ENCODE measurements around the gene RASGRP2.

RASGRP2 gene

GRCh38 chr11:64762674-64763525, 19.0 kb upstream of the RASGRP2 start:
- peak overlapping the region; percentile 15 for H3K27ac ChIP-seq (ENCODE audit: low read depth, low read length)
- H3K79me2 ChIP-seq (ENCODE audit: control insufficient read depth, insufficient read depth, low read length, unreplicated experiment) = peaks cover 4% of the 10 kb centered on the region
- H2AFZ ChIP-seq (ENCODE audit: low read length, unreplicated experiment) = no peak overlapping the region
- peaks cover 26% of the 10 kb centered on the region for H3K4me1 ChIP-seq (ENCODE audit: control insufficient read depth, insufficient read depth, low read length, unreplicated experiment)
- no peak overlapping the region for H3K4me3 ChIP-seq (ENCODE audit: low read depth, low read length)
- peaks cover 20% of the 10 kb centered on the region for H3K36me3 ChIP-seq (ENCODE audit: insufficient read depth, low read length)
- H3K27me3 ChIP-seq (ENCODE audit: insufficient read depth, low read length) = no peaks in the 10 kb centered on the region

- no peaks in the 10 kb centered on the region for H3K27me3 ChIP-seq (ENCODE audit: insufficient read depth, low read length)
- peaks cover 15% of the 10 kb centered on the region for H3K36me3 ChIP-seq (ENCODE audit: insufficient read depth, low read length)
- no peak overlapping the region for H3K4me3 ChIP-seq (ENCODE audit: low read depth, low read length)
- H3K27ac ChIP-seq (ENCODE audit: low read depth, low read length) = no peak overlapping the region
- H3K4me1 ChIP-seq (ENCODE audit: control insufficient read depth, insufficient read depth, low read length, unreplicated experiment) = peaks cover 26% of the 10 kb centered on the region
- no peak overlapping the region for H2AFZ ChIP-seq (ENCODE audit: low read length, unreplicated experiment)
- H3K79me2 ChIP-seq (ENCODE audit: control insufficient read depth, insufficient read depth, low read length, unreplicated experiment) = peaks cover 3% of the 10 kb centered on the region
Observed at GRCh38 chr11:64762277-64762673, 18.3 kb upstream of the RASGRP2 start.

- H2AFZ ChIP-seq (ENCODE audit: low read length, unreplicated experiment) = no peak overlapping the region
- H3K4me1 ChIP-seq (ENCODE audit: control insufficient read depth, insufficient read depth, low read length, unreplicated experiment) = peaks cover 26% of the 10 kb centered on the region
- H3K27ac ChIP-seq (ENCODE audit: low read depth, low read length) = no peak overlapping the region
- no peaks in the 10 kb centered on the region for H3K27me3 ChIP-seq (ENCODE audit: insufficient read depth, low read length)
- H3K36me3 ChIP-seq (ENCODE audit: insufficient read depth, low read length) = peaks cover 12% of the 10 kb centered on the region
- H3K4me3 ChIP-seq (ENCODE audit: low read depth, low read length) = no peak overlapping the region
- no peaks in the 10 kb centered on the region for H3K79me2 ChIP-seq (ENCODE audit: control insufficient read depth, insufficient read depth, low read length, unreplicated experiment)
Observed at GRCh38 chr11:64760759-64761420, 16.9 kb upstream of the RASGRP2 start.

GRCh38 chr11:64759722-64760719, 16.1 kb upstream of the RASGRP2 start, which contains the start of gene PYGM:
Gene PYGM, minus strand, starts transcription at chr11:64759974. Its CDS starts 76 bp downstream, at chr11:64759898.
- Histone ChIP-seq H3K79me2 (ENCODE audit: control insufficient read depth, insufficient read depth, low read length, unreplicated experiment) (no peaks in the 10 kb centered on the region), H3K27ac (ENCODE audit: low read depth, low read length) (no peak within 1 kb of the TSS), H3K4me1 (ENCODE audit: control insufficient read depth, insufficient read depth, low read length, unreplicated experiment) (peaks cover 26% of the 10 kb centered on the region), H3K36me3 (ENCODE audit: insufficient read depth, low read length) (peaks cover 8% of the 10 kb centered on the region), H3K4me3 (ENCODE audit: low read depth, low read length) (no peak within 1 kb of the TSS), H3K27me3 (ENCODE audit: insufficient read depth, low read length) (no peaks in the 10 kb centered on the region), H2AFZ (ENCODE audit: low read length, unreplicated experiment) (no peak within 1 kb of the TSS)

- H3K27ac ChIP-seq (ENCODE audit: low read depth, low read length) = no peak overlapping the region
- no peak overlapping the region for H3K4me3 ChIP-seq (ENCODE audit: low read depth, low read length)
- no peak overlapping the region for H2AFZ ChIP-seq (ENCODE audit: low read length, unreplicated experiment)
- peaks cover 19% of the 10 kb centered on the region for H3K4me1 ChIP-seq (ENCODE audit: control insufficient read depth, insufficient read depth, low read length, unreplicated experiment)
- no peaks in the 10 kb centered on the region for H3K79me2 ChIP-seq (ENCODE audit: control insufficient read depth, insufficient read depth, low read length, unreplicated experiment)
- H3K27me3 ChIP-seq (ENCODE audit: insufficient read depth, low read length) = no peaks in the 10 kb centered on the region
- H3K36me3 ChIP-seq (ENCODE audit: insufficient read depth, low read length) = 0 out of 2 replicates have a peak, but pooled peaks cover under 1% of the 10 kb centered on the region
Observed at GRCh38 chr11:64759131-64759721, 15.3 kb upstream of the RASGRP2 start.

GRCh38 chr11:64758330-64759079, 14.6 kb upstream of the RASGRP2 start:
- H3K27ac ChIP-seq (ENCODE audit: low read depth, low read length) = no peak overlapping the region
- no peaks in the 10 kb centered on the region for H3K27me3 ChIP-seq (ENCODE audit: insufficient read depth, low read length)
- peaks cover 12% of the 10 kb centered on the region for H3K4me1 ChIP-seq (ENCODE audit: control insufficient read depth, insufficient read depth, low read length, unreplicated experiment)
- H3K36me3 ChIP-seq (ENCODE audit: insufficient read depth, low read length) = no peaks in the 10 kb centered on the region
- no peaks in the 10 kb centered on the region for H3K79me2 ChIP-seq (ENCODE audit: control insufficient read depth, insufficient read depth, low read length, unreplicated experiment)
- H3K4me3 ChIP-seq (ENCODE audit: low read depth, low read length) = no peak overlapping the region
- no peak overlapping the region for H2AFZ ChIP-seq (ENCODE audit: low read length, unreplicated experiment)

- H3K4me1 ChIP-seq (ENCODE audit: control insufficient read depth, insufficient read depth, low read length, unreplicated experiment) = peaks cover 4% of the 10 kb centered on the region
- no peaks in the 10 kb centered on the region for H3K79me2 ChIP-seq (ENCODE audit: control insufficient read depth, insufficient read depth, low read length, unreplicated experiment)
- no peak overlapping the region for H2AFZ ChIP-seq (ENCODE audit: low read length, unreplicated experiment)
- no peaks in the 10 kb centered on the region for H3K27me3 ChIP-seq (ENCODE audit: insufficient read depth, low read length)
- no peak overlapping the region for H3K27ac ChIP-seq (ENCODE audit: low read depth, low read length)
- H3K4me3 ChIP-seq (ENCODE audit: low read depth, low read length) = no peak overlapping the region
- no peaks in the 10 kb centered on the region for H3K36me3 ChIP-seq (ENCODE audit: insufficient read depth, low read length)
Observed at GRCh38 chr11:64757549-64758329, 13.8 kb upstream of the RASGRP2 start.

- Histone ChIP-seq H3K36me3 (ENCODE audit: insufficient read depth, low read length) (no peaks in the 10 kb centered on the region), H3K79me2 (ENCODE audit: control insufficient read depth, insufficient read depth, low read length, unreplicated experiment) (no peaks in the 10 kb centered on the region), H3K27me3 (ENCODE audit: insufficient read depth, low read length) (no peaks in the 10 kb centered on the region), H3K4me1 (ENCODE audit: control insufficient read depth, insufficient read depth, low read length, unreplicated experiment) (peaks cover 4% of the 10 kb centered on the region), H3K4me3 (ENCODE audit: low read depth, low read length) (no peak overlapping the region), H3K27ac (ENCODE audit: low read depth, low read length) (no peak overlapping the region), H2AFZ (ENCODE audit: low read length, unreplicated experiment) (no peak overlapping the region)
Observed at GRCh38 chr11:64755681-64756361, 11.9 kb upstream of the RASGRP2 start.

All from ACC112 (cell line).